ENCODE data around the gene APP.

Gene APP

DNA sequence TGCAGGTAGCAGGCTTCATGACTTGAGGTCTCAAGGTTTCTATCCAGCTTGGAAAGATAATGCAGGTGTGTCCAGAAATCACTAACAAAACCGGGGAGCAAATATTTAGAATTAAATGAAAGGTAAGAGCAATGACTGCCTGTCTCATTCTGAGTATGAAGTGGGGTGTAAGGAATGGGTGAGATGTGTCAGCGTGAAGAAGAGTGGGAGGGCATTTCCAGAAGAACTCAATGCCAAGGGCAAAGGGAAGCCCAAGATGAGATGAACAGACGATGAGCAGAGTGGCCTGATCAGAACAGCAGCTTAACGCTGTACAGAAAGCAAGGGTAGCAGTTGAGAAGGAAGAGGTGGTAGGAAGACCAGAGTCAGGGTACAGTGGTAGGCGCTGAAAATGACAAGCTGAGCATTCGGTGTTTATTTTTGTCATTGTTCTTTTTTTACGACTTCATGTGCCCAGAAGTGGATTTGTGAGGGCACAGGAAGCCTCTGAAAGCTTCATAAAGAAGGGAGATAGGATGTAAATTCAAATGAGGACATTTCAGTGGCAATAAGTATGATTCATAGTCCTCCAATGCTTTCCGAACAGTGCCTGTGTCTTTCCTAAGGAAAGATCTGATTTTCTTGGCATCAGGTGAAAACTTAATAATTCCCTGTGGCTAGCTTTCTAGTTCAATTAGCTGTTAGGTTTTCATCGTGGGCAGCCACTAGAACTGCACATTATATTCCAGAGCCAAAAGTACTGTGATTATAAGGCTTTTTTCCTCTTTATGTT lies 190.5 kb downstream of the APP start:
- DNase-seq (ENCODE audit: low read depth in 2 of 2), result no peak

DNA sequence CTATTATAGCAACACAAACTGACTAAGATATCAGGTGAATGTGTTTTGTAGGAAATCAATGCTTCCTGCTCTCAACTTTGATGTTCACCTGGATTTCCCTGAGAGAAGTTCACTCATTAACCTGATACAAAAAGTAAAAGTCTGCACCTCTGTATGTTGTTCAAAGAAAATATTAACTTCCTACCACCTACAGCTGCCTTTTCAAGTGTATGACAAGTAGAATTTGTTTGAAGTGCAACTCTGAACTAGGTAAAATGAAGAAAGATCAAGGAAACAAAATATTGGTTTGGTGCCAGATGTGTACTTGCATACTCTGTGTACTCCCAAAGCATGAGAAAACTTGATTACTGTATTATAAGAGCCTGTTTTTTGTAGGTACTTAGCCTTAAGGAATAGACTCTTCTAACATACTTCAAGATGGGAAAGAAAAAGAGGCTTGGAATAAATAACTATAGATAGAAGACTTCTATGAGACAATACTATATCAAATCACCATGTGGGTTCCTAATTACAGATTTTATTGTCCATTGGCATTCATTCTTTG lies 193.4 kb downstream of the APP start:
- no peak for DNase-seq (ENCODE audit: low read depth in 2 of 2)

DNA sequence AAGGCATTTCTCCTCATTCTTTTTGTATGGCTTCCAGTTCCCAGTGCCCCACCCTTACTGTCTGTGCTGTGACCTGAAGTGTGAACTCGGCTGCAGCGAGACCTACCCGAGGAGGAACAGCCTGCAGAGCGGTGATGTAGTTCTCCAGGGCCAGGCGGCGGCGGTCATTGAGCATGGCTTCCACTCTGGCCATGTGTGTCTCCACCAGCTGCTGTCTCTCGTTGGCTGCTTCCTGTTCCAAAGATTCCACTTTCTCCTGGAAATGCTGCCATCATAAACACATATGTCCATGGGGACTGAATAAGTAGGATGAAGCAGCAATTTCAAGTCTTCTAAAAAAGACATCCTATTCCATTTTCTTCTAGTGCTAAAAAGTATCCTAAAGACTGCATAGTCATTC lies 195.6 kb downstream of the APP start:
- DNase-seq (ENCODE audit: low read depth in 2 of 2), result no peak

DNA sequence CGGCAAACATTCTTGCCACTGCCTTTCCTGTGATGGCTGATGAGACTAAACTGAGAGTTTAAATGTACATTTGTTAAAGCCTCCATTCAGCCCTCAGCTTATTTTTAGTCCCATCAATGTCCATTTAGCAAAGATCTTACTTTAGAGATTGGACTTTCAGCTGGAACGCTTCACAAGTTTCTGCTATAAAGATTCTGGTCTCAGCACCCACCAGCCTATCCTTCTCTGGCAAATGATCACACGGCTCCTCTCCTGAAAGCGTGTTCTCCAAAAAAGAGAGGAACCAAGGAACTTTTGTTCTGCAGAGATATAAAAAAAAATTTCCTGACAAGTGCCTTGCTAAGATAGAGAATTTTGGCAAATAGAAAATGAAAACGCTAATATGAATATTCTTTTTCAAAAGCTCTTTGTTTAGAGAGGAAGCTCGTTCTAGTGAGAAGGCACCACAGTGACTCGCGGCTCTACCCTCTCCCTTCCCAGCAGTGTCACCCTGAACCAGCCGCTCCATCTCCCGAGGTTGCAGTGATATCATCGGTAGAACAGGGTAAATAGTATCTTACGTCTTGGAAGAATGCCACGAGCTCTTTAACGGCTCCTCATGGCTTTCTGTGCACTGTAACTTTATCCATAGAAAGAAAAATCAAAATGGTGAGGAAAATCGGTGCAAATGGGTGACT lies 200.2 kb downstream of the APP start:
- no peak for DNase-seq (ENCODE audit: low read depth in 2 of 2)

DNA sequence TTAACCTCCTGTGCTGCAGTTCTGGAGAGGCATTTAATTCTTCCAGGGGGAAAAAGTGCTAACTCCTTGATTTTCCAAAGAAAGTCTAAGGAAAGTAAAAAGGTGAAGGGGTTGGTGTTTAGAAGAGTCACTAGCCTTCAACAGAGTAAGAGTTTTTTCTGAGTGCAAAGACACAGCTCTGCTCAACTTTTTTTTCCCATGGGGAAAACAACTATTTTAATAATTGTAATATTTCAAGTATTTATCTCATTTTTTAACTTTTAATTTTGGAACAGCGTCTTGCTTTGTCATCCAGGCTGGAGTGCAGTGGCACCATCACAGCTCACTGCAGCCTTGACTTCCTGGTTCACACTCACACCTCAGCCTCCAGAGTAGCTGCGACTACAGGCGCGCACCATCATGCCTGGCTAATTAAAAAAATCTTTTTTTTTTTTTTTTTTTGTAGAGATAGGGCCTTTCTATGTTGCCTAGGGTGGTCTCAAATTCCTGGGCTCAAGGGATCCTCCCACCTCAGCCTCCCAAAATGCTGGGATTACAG lies 202.6 kb downstream of the APP start:
- no peak for DNase-seq (ENCODE audit: low read depth in 2 of 2)

DNA sequence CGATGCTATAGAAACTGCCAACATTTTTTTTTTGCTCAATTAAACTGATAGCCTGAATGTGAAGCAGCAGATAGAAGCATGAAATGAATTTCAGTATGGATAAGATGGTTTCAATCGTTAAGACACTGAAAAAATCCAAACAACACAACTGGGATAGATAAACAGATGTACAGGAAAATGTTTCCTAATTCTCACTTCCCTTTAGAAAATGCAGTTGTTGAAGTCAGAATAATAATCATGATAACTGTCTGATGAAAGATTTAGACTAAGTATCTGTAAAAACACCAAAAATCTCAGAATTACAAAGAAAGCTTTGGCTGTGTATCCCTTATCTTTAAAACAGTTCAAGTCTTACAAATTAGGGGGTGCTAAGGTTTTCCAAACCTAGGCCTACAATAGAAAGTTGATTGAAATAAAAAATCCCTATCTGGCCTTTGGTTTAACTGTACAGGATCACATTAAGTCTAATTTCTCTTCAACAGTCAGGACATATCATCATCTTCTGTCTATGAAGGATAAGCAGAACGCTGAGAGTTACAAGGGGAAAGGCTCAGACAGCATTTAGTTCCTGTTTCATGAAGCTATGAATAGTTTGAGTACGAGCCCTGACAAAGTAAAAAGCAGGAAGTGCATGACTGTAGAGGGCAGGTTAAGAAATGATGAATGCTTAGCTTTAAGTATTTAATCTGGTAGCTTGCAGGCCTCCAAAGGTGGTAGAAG lies 203.2 kb downstream of the APP start:
- DNase-seq (ENCODE audit: low read depth in 2 of 2), result no peak

DNA sequence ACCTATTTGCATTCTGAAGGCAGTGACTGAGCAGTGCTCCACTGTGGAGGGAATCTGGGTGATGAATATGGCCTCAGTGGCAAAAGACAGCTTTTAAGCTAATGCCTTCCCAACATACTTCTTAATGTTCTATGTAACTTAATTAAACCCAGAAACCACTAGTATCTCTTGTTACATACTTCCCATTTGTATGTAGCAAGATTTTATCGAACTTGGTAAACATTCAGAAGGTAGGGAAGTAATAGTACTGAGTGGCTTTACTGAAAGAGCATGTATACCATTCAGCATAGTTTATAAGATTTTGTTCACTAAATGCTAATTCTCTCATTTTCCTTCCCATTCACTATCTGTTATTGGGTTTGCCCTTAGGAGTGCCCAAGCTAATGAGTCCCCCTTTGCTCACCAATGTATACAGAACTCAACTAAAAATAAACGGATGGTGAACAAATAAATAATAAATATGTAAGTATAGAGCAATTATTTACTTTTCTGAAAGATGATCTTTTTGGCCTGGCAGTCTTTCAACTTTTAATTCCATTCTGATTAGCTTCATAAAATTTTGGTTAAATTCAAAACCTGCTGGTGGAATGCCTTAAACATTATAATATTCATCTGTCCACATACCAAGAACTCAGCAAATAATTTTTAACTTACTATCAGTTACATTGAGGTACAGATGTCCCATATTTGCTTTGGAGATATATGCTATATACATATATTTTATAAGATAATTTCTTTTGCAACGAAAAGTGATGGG lies 204.4 kb downstream of the APP start:
- DNase-seq (ENCODE audit: low read depth in 2 of 2), result no peak

DNA sequence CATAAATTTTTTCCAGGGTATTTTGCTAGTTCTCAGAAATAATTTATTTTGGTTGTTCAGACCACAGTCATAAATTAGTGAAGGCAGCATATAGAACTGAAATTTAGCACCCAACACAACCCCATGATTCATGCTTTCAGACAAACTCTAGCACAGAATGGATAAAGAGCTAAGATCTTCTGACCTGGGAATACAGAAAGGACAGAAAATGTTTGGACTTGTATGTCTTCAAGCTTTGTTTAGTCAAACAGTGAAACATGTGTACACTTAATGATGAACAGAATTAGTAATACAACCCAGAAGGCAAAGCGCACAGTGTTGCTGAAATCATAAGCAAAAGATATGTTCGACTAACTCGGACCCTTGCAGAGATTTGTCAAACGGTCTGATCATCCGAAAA lies 205.6 kb downstream of the APP start:
- DNase-seq (ENCODE audit: low read depth in 2 of 2), result no peak

DNA sequence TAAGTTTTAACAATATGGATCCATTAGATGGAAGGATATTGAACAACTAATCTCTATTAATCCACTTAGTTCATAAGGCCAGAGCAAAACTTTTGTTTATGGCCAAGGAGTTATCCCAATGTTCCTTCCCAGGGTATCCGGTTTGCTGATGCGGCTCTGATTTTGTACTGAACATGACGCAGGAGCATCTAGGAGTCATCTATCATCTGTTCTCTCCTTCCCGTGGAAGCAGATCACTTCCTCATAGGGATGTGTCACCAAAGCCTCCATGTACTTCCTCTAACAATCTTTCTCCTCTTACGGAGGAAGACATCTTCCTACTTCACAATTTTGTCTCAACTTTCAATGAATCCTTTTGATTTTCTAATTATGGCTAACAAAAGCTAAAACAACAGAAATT lies 206.6 kb downstream of the APP start:
- DNase-seq (ENCODE audit: low read depth in 2 of 2), result no peak

DNA sequence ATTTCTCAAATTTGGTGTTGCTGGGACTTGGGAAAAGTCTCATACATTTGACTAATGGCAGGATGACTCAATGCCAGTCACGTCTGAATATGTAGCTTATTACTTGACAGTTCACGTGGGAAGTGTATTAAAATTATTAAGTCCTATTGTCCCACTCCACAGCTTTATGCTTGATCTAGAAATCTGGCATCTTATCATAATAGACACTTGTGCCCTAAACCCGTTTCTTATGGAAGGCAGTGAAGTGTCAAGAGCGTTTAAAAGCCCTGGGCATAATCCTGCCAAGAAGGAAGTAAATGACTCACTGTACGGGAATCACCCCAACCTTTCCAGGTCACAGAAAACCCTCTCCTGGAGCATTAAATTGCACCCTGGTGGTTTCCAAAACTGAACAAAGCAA lies 207.4 kb downstream of the APP start:
- no peak for DNase-seq (ENCODE audit: low read depth in 2 of 2)

DNA sequence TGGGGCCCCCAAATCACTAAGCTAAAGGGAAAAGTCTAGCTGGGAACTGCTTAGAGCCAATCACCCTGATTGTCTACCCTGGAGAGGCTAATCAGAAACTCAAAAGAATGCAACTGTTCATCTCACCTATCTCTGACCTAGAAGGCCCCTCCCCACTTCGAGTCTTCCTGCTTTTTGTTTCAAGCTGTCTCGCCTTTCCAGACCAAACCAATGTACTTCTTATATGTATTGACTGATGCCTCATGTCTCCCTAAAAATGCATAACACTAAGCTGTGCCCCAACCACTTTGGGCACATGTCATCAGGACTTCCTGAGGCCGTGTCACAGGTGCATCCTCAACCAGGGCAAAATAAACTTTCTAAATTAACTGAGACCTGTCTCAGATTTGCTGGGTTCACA lies 209.5 kb downstream of the APP start:
- no peak for DNase-seq (ENCODE audit: low read depth in 2 of 2)

DNA sequence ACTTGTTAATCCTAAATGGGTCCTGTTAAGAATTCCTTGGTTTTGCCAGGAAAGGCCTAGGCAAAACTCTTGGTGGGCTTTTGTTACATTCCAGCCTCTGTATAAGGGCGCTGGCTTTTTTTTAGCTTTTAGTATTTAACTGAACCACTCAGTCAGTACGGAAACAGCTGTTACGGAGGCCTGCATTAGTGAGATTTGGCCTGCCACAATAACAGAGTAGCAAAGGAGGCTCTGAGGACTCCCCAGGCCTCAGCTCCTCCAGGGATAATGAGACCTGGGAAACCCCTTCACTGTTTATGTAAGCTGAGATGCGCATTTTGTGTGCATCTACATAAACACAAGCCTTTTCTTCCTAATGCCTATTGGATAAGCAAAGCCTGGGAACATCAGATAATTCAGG lies 210.2 kb downstream of the APP start:
- DNase-seq (ENCODE audit: low read depth in 2 of 2), result no peak

DNA sequence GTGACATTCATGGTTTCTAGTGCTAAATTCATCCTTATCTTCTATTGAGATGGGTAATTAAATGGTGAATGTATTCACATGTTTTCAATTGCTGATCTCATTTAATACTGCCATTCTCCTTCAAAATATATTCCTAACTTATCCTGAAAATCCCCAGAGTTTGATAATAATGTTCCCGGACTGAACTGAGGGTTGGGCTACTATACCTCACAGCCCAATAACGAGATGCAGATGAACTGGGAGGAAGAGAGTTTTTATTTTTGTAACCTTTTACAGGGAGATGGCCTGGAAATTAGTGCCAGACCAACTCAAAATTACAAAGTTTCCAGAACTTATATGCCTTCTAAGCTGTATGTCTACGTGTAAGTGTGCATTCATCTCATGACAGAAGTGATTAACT lies 210.8 kb downstream of the APP start:
- no peak for DNase-seq (ENCODE audit: low read depth in 2 of 2)

DNA sequence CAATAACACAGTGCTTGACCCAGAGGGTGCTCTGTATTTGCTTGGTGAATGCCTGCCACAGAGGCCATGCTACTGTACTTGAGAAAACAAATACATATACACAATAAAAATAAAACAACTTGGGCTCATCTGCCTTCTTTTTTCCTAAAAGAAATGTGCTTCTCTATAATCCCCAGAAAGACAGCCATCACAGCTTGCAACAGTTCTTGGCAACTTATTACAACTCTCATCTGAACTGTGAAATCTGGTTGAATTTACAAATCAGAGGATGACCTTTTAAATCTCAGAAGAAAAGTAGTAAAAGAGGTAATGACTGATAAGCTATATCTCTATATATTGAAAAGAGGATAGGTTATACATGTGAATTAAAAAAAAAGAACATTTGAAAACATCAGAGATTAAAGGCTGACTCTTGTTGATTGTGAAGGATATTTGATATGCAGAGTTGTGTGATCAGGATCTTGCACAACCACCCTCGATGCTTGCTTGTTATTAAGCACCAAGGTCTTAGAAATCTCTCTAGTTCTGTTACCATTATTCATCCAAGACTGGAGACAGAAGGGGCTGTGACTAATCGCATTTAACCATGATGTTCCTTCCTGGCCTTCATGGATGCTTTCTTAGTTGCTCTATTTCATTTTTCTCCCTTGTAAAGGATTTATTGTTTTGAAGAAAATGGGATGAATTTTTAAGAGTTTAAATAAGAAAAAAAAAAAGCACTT lies 213.4 kb downstream of the APP start:
- DNase-seq (ENCODE audit: low read depth in 2 of 2), result no peak

DNA sequence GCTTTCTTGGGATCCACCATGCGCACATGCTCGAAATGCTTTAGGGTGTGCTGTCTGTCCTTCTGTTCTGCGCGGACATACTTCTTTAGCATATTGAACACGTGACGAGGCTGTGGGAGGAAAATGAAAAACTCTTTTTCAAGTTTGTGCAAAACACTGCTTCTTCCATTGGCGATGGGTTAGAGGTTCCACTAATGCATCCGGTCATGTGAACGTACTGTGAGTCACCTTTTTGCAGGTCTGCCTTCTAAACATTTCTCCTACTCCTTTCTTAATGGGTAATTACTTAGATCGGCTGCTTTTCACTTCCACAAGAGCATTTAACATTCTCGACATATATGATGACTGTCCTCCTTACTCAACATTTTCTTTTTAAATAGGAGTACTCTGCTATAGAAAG lies 214.9 kb downstream of the APP start:
- no peak for DNase-seq (ENCODE audit: low read depth in 2 of 2)

DNA sequence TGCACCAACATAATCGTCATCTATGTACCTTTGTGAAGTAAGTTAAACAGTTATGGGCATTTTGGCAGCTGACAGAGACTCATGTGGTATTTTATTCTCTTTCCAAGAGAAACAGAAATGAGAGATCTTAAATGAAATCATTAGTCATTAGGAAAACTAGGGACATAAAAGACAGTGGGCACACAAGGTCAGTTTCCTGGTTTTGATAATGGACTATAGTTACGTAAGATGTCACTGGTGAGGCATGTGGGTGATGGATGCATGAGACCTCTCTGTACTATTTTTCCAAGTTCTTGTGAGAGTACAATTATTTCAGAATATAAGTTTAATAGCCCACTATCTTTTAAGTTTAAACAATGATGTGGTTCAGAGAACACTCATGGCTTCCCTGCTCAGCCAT lies 216.9 kb downstream of the APP start:
- DNase-seq (ENCODE audit: low read depth in 2 of 2), result no peak

DNA sequence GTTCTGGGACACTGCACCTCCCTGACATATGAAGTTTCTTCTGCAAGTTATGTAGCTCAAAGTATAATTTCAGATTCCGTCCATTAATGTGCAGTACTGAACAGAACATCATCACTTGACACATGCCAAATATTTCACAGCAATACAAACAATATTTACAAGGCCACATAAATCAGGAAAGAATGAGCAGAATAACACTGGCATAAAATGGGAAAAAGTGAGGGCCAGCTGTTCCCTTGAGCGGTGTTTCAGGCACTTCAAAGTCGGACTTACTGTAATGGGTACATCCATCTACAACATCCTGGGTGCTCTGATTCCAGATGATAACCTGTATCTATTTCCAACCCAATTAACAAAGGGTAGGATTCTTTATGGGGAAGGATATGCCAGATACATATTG lies 217.4 kb downstream of the APP start:
- no peak for DNase-seq (ENCODE audit: low read depth in 2 of 2)

DNA sequence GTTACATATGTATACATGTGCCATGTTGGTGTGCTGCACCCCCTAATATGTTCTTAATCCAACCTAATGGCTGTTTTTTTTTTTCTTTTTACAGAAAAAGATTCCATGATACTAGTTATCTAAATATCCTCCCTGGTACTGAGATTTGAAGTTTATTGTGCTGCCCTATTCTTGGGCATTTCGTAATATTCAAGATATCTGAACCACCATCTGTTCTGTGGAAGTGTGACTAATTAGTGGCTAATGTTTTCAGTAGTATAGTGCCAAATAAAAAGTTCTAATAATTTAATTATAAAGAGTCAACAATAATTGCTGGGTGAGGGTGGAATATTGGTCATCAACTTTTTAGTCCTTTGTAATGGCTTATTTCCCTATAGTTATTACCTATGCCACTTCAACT lies 218.3 kb downstream of the APP start:
- DNase-seq (ENCODE audit: low read depth in 2 of 2), result no peak

DNA sequence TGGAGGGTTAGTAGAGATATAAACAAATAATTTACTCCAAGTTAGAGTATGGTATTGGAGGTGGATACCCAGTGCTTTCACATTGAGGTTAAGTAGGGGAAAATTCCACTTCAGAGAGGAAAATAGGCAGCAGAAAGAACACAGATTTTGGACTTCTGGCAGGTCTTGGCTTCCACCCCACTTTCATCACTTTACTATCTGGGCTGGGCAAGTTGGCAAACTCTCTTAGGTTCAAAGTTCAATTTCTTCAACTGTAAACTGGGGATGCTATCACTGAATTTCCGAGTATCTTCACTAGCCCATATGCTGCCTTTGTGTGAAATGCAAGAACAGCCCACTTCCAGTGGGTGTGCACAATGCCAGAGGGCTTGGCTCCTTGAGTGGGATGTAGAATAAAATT lies 220.9 kb downstream of the APP start:
- DNase-seq (ENCODE audit: low read depth in 2 of 2), result no peak

DNA sequence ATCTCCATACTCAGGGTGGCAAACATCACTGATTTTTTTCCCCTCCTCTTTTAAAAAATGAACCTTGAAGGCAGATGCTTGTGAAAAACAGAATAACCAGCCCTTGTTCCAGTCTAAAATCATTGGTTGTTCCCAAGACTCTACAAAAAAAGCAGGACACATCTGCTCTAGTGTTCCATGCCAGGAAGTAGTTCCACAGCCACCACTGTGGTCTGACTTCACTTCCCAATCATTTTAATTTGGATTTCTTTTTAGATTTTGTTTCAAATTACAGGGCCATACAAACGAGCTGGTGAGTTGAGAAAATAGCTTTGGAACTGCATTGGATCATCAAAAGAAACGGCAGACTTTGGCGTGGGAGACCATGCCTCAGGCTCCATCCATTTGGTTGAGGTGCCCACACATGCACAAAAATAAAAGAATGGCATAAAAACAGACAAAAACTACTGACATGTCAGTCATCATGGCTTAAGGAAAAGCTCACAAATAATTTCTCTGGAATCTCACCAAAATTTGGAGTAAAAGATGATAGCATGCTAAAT lies 225.8 kb downstream of the APP start:
- DNase-seq (ENCODE audit: low read depth in 2 of 2), result no peak

DNA sequence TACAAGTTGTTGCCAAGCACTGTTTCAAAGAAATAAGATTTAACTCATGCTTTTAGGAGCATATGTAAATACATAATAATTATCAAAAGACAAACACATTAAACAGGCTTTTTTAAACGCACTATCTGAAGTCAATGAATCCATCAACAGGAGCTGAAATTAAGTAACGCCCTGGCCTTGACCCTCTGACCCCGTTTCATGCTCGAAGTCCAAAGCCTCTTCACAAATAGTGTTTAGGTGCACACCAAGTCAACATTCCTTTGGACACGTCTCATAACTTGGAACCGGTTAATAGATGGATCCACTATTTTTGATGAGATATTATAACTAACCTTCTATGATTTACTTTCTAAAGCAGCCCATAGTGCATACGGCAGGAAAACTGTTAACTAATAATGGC lies 226.5 kb downstream of the APP start:
- no peak for DNase-seq (ENCODE audit: low read depth in 2 of 2)
